ENCODE results near the gene MALSU1. TPM values are rescaled to one million over a fixed set of nuclear protein-coding genes. Genes with fewer than 3 reads are reported as not detected.

MALSU1 gene
- total and polyA plus RNA-seq, 4 experiments from 2014 or later: 39.3 to 82.5 (median 51.3) TPM

- Mint-ChIP-seq H3K4me1 (peaks cover 6 to 24% (median 15%) of the 10 kb centered on the region in 4 donors), H3K27me3 (peaks cover 2 to 4% of the 10 kb centered on the region in 2 donors), H3K9me3 (no peaks in the 10 kb centered on the region), H3K36me3 (no peaks in the 10 kb centered on the region), H3K4me3 (peak overlapping the region in 2 of 8 donors; percentile 63 to 83), H3K27ac (no peak overlapping the region)
- POLR2A ChIA-PET (ENCODE audit: partially characterized antibody): no interaction called here
- Histone ChIP-seq H3K27ac (ENCODE audit: low read depth, low read length) (no peak overlapping the region), H3K9me3 (ENCODE audit: control insufficient read depth in 1 of 2, low read length in 2 of 2) (no peaks in the 10 kb centered on the region), H3K36me3 (ENCODE audit: insufficient read depth, low read length) (no peaks in the 10 kb centered on the region), H3K4me1 (ENCODE audit: insufficient read depth, low read length) (peaks cover 14% of the 10 kb centered on the region), H3K27me3 (ENCODE audit: insufficient read depth, low read length) (no peaks in the 10 kb centered on the region), H3K4me3 (ENCODE audit: low read length in 2 of 2) (no peak overlapping the region)
- CTCF ChIA-PET (ENCODE audit: partially characterized antibody): interaction anchor here (0.6 to 3.5 kb wide), 4 partner anchors 10 to 177 kb away, joined by 3 to 19 read pairs (median 11); no protein-coding TSS in a partner anchor
- no peak for DNase-seq
- intact Hi-C loops (cut with micrococcal nuclease): loop anchor here (2.0 kb wide), 1 partner anchor 49 kb away; the partner anchor contains the start of gene MALSU1
These were observed 48.6 kb downstream of the MALSU1 start for GRCh38 chr7:23347682-23348180.

- H3K4me1 Mint-ChIP-seq: peaks cover 6 to 24% (median 15%) of the 10 kb centered on the region in 4 donors
- H3K27me3 ChIP-seq (ENCODE audit: insufficient read depth, low read length): no peaks in the 10 kb centered on the region
- H3K27ac Mint-ChIP-seq: no peak overlapping the region
- H3K36me3 Mint-ChIP-seq: no peaks in the 10 kb centered on the region
- peaks cover 14% of the 10 kb centered on the region for H3K4me1 ChIP-seq (ENCODE audit: insufficient read depth, low read length)
- peaks cover 4 to 5% of the 10 kb centered on the region in 2 donors for H3K27me3 Mint-ChIP-seq
- intact Hi-C loops (cut with micrococcal nuclease): no loop called here
- no peak overlapping the region for H3K4me3 ChIP-seq (ENCODE audit: low read length in 2 of 2)
- no peak overlapping the region for H3K4me3 Mint-ChIP-seq
- ChIA-PET POLR2A (ENCODE audit: partially characterized antibody) (no interaction called here), CTCF (ENCODE audit: partially characterized antibody) (interaction anchor here (1.1 kb wide), 1 partner anchor 9 kb away, joined by 4 read pairs; no protein-coding TSS in a partner anchor)
- H3K27ac ChIP-seq (ENCODE audit: low read depth, low read length): no peak overlapping the region
- H3K9me3 Mint-ChIP-seq: no peaks in the 10 kb centered on the region
- DNase-seq: no peak
- H3K36me3 ChIP-seq (ENCODE audit: insufficient read depth, low read length): no peaks in the 10 kb centered on the region
- no peaks in the 10 kb centered on the region for H3K9me3 ChIP-seq (ENCODE audit: control insufficient read depth in 1 of 2, low read length in 2 of 2)
These were observed 50.5 kb downstream of the MALSU1 start for GRCh38 chr7:23349484-23350157.

GRCh38 chr7:23350466-23350865 lies 51.3 kb downstream of the MALSU1 start:
- H3K9me3 ChIP-seq (ENCODE audit: control insufficient read depth in 1 of 2, low read length in 2 of 2): no peaks in the 10 kb centered on the region
- H3K27me3 Mint-ChIP-seq: peaks cover 4 to 5% of the 10 kb centered on the region in 2 donors
- H3K4me1 ChIP-seq (ENCODE audit: insufficient read depth, low read length): peaks cover 12% of the 10 kb centered on the region
- H3K36me3 ChIP-seq (ENCODE audit: insufficient read depth, low read length): no peaks in the 10 kb centered on the region
- no peak overlapping the region for H3K27ac ChIP-seq (ENCODE audit: low read depth, low read length)
- intact Hi-C loops (cut with micrococcal nuclease): no loop called here
- H3K4me1 Mint-ChIP-seq: peaks cover 6 to 20% (median 14%) of the 10 kb centered on the region in 4 donors
- H3K4me3 ChIP-seq (ENCODE audit: low read length in 2 of 2): no peak overlapping the region
- CTCF ChIA-PET (ENCODE audit: partially characterized antibody): interaction anchor here (0.8 to 1.1 kb wide), 2 partner anchors 8 to 361 kb away, joined by 3 to 4 read pairs; no protein-coding TSS in a partner anchor
- H3K27ac Mint-ChIP-seq: no peak overlapping the region
- no peaks in the 10 kb centered on the region for H3K9me3 Mint-ChIP-seq
- POLR2A ChIA-PET (ENCODE audit: partially characterized antibody): no interaction called here
- H3K4me3 Mint-ChIP-seq: no peak overlapping the region
- H3K27me3 ChIP-seq (ENCODE audit: insufficient read depth, low read length): no peaks in the 10 kb centered on the region
- no peaks in the 10 kb centered on the region for H3K36me3 Mint-ChIP-seq
- DNase-seq: no peak

- Mint-ChIP-seq H3K27me3 (peaks cover 7% of the 10 kb centered on the region in 2 donors), H3K36me3 (no peaks in the 10 kb centered on the region), H3K9me3 (no peaks in the 10 kb centered on the region), H3K4me3 (no peak overlapping the region), H3K4me1 (peaks cover 8 to 16% (median 9%) of the 10 kb centered on the region in 4 donors), H3K27ac (no peak overlapping the region)
- H3K27ac ChIP-seq (ENCODE audit: low read depth, low read length): no peak overlapping the region
- H3K27me3 ChIP-seq (ENCODE audit: insufficient read depth, low read length): no peaks in the 10 kb centered on the region
- peaks cover 23% of the 10 kb centered on the region for H3K4me1 ChIP-seq (ENCODE audit: insufficient read depth, low read length)
- intact Hi-C loops (cut with micrococcal nuclease): no loop called here
- no peaks in the 10 kb centered on the region for H3K9me3 ChIP-seq (ENCODE audit: control insufficient read depth in 1 of 2, low read length in 2 of 2)
- CTCF ChIA-PET (ENCODE audit: partially characterized antibody): no interaction called here
- POLR2A ChIA-PET (ENCODE audit: partially characterized antibody): no interaction called here
- H3K4me3 ChIP-seq (ENCODE audit: low read length in 2 of 2): no peak overlapping the region
- no peaks in the 10 kb centered on the region for H3K36me3 ChIP-seq (ENCODE audit: insufficient read depth, low read length)
- no peak for DNase-seq
These were observed 54.0 kb downstream of the MALSU1 start for GRCh38 chr7:23353172-23353571.

GRCh38 chr7:23356168-23356567 lies 57.0 kb downstream of the MALSU1 start:
- H3K4me1 Mint-ChIP-seq: peaks cover 8 to 18% (median 9%) of the 10 kb centered on the region in 4 donors
- H3K27me3 Mint-ChIP-seq: peaks cover 9 to 10% of the 10 kb centered on the region in 2 donors
- ChIA-PET CTCF (ENCODE audit: partially characterized antibody) (interaction anchor here (1.8 kb wide), 1 partner anchor 10 kb away, joined by 8 read pairs; no protein-coding TSS in a partner anchor), POLR2A (ENCODE audit: partially characterized antibody) (no interaction called here)
- no peaks in the 10 kb centered on the region for H3K9me3 Mint-ChIP-seq
- Histone ChIP-seq H3K9me3 (ENCODE audit: control insufficient read depth in 1 of 2, low read length in 2 of 2) (no peaks in the 10 kb centered on the region), H3K36me3 (ENCODE audit: insufficient read depth, low read length) (no peaks in the 10 kb centered on the region), H3K4me1 (ENCODE audit: insufficient read depth, low read length) (peaks cover 25% of the 10 kb centered on the region), H3K27me3 (ENCODE audit: insufficient read depth, low read length) (no peaks in the 10 kb centered on the region), H3K27ac (ENCODE audit: low read depth, low read length) (no peak overlapping the region), H3K4me3 (ENCODE audit: low read length in 2 of 2) (no peak overlapping the region)
- DNase-seq: no peak
- H3K27ac Mint-ChIP-seq: no peak overlapping the region
- no peak overlapping the region for H3K4me3 Mint-ChIP-seq
- no peaks in the 10 kb centered on the region for H3K36me3 Mint-ChIP-seq
- intact Hi-C loops (cut with micrococcal nuclease): loop anchor here (2.0 to 5.0 kb wide), 3 partner anchors 79 to 356 kb away; partner anchors contain the start of gene STK31

GRCh38 chr7:23356726-23357125 lies 57.6 kb downstream of the MALSU1 start:
- peak in 4 of 5 donors; percentile 37 to 64 (median 42) for DNase-seq
- Histone ChIP-seq H3K4me3 (ENCODE audit: low read length in 2 of 2) (no peak overlapping the region), H3K36me3 (ENCODE audit: insufficient read depth, low read length) (no peaks in the 10 kb centered on the region), H3K4me1 (ENCODE audit: insufficient read depth, low read length) (peaks cover 25% of the 10 kb centered on the region), H3K27me3 (ENCODE audit: insufficient read depth, low read length) (no peaks in the 10 kb centered on the region), H3K27ac (ENCODE audit: low read depth, low read length) (no peak overlapping the region), H3K9me3 (ENCODE audit: control insufficient read depth in 1 of 2, low read length in 2 of 2) (no peaks in the 10 kb centered on the region)
- H3K36me3 Mint-ChIP-seq: no peaks in the 10 kb centered on the region
- peak overlapping the region in 4 of 8 donors; percentile 5 to 60 (median 19) for H3K4me3 Mint-ChIP-seq
- H3K27me3 Mint-ChIP-seq: peaks cover 7 to 8% of the 10 kb centered on the region in 2 donors
- peaks cover 8 to 18% (median 9%) of the 10 kb centered on the region in 4 donors for H3K4me1 Mint-ChIP-seq
- ChIA-PET CTCF (ENCODE audit: partially characterized antibody) (no interaction called here), POLR2A (ENCODE audit: partially characterized antibody) (no interaction called here)
- peak overlapping the region in 2 of 7 donors; percentile 1 to 13 for H3K27ac Mint-ChIP-seq
- no peaks in the 10 kb centered on the region for H3K9me3 Mint-ChIP-seq
- intact Hi-C loops (cut with micrococcal nuclease): loop anchor here (2.0 to 5.0 kb wide), 3 partner anchors 80 to 356 kb away; partner anchors contain the start of gene STK31
